ENCODE results near the gene ADCY1.

ADCY1 gene

DNA sequence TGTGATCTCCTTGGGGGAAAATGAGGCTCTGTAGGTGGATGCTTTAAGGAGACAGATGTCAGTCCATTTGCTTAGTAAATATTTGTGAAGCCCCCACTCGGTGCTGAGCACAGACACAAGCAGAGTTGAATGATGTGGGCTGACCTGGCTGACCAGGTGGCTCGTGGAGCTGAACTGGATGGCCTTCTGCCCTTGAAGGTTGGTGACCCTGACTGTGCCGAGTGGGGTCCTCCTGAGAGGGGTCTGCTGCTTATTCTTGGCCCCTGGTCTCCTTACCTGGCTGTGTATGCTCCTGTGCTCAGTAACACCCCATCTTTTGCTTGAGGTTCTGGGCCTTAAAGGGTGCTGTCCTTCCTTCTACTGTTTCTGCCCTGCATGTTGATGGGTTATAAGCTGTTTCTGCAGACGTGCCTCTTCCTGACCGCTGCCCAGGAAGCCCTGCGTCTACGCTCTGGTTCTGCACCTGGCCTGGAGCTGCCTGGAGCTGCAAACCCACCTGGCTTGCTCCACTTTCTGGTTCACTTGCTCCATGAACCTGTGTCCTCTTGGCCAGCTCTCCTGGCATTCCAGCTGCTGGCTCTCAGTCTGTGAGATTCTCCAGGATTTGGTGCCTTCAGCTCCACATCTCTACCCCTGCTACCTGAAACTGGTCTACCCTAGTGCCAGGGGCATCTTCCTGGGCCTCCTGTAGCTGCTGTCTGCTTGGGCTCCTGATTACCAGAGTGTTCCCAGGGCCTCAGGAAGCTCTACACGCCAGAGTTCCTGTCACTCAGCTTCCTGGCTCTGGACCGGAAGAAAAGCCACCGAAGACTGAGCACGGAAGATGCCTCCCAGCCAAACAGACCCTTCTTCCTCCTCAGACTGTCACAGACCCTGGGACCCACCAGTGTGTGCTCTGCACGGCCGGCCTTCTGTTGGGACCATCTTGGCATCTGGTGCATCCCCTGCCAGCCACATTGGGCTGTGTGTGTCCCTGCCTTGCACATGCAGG lies 76.5 kb downstream of the ADCY1 start:
- no peak for DNase-seq (ENCODE audit: low read depth in 2 of 2, low spot score in 1 of 2)

DNA sequence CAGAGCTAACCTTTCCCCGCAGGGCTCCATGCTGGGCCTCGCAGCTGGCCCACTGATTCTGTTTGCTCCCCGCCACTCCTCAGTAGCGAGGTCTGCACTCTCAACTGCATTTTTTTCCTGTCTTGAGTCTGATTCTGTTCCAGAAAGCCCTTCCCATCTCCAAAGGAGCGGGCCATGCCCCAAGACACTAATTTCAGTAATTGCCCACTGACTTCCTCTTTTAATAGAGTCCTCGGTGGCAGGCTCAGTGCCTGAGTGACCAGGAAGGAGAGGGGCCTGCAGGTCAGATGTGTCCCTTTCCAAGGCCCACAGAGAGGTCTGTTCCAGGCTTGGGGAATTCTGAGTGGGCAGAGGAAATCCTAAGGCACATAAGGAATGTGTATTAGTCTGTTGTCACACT lies 77.4 kb downstream of the ADCY1 start:
- no peak for DNase-seq (ENCODE audit: low read depth in 2 of 2, low spot score in 1 of 2)

DNA sequence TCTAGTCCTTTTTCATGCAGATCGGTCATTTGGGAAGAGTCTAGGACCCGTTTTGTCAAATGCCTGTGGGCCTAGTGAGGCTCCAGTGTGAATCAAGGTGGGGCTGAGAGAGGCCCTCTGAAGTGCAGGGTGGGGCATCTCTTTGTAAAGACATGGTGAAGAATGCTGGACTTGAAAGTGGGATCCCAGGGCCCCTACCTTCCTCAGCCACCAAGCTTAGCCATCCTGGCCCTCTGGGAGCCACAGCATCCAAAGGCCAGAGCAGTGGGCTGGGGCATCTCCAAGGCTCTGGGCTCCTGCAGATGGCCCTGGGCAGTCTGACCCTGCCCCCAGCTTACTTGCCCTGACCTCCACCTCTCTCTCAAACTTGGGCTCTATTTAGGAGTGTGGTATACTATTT lies 78.5 kb downstream of the ADCY1 start:
- DNase-seq (ENCODE audit: low read depth in 2 of 2, low spot score in 1 of 2) = no peak

DNA sequence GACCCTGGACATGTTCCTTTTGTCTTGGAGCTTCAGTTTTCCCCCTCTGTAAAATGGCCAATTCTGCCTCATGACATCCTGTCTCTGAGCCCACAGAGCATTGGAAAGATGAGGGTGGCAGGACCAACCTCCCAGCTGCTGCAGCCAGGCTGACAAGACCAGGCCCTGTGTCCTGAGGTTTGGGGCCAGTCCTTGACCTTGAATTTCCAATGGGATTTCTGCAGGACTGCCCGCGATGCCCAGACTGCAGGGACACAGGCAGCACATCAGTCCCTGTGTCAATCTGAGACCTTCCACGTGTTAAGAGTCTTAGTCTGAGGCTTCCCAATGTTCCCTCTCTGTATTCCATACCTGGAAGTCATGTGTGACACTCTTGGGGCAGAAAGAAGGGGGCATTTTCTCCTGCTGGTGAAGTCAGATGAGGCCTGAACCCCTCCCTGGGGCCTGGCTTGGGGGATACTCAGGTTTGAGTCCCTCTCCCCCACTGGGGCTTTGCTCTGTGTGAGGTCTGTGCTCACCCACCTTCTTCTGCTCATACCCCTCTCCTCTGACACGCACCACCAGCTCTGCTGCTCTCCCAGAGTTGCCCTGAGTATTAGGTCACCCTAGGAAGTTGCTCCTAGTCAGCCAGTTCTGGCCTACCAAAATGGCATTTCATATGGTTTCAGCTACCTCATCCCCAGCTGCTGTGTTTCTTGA lies 79.2 kb downstream of the ADCY1 start:
- DNase-seq (ENCODE audit: low read depth in 2 of 2, low spot score in 1 of 2) = no peak

DNA sequence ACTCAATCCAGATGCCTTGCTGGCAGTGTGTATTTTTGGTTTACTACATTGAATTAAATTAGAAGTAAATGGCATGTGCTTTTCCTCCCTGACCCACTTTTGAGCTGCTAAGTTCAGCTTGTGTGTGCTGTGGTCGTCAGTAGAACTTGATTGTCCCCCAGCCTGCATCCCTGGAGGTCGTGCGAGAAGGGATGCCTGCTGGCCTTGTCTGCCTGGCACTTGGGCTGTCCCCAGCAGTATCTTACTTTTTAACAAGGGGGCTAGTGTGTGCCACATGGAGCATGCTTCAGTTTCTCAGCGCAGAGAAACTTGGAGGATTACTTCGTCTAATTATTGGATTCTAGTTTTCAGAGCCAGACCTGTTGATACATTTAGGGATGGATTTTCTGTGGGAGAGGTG lies 80.2 kb downstream of the ADCY1 start:
- no peak for DNase-seq (ENCODE audit: low read depth in 2 of 2, low spot score in 1 of 2)

DNA sequence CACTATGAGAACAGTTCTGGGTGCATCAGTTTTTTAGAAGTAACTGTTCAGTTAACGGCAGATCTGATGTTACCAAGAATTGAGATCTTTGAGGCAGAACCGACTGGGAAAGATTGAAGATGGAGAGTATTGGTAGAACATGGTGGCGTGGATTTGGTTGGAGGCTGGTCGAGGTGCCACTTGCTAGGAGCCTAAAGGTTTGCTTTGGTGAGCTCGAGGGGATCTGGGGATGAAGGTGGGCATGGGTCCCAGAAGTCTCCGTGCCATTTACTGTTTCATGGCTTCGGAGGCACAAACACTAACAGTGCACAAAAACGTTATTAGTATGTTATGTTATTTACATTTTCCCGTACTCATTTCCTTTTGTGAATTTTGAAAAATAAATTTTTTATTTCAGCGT lies 81.4 kb downstream of the ADCY1 start:
- DNase-seq (ENCODE audit: low read depth in 2 of 2, low spot score in 1 of 2) = no peak

DNA sequence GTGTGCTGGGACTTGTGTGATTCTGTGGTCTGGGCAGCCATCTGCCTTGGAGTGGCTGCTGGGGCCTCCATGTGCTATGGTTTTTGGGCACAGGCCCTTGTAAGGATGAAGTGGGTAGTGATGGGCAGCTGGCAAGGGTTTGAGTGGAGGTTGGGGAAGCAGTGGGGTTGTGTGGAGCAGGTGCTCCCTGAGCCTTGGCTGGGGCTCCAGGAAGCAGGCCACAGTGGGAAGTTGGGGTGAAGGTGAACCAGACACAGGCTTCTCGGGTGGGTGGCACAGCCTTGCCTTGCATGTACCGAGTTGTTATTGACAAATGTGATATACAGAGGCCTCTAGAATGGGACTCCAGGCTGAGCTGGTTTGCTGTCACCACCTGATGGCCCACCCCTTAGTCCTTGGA lies 82.3 kb downstream of the ADCY1 start:
- no peak for DNase-seq (ENCODE audit: low read depth in 2 of 2, low spot score in 1 of 2)

DNA sequence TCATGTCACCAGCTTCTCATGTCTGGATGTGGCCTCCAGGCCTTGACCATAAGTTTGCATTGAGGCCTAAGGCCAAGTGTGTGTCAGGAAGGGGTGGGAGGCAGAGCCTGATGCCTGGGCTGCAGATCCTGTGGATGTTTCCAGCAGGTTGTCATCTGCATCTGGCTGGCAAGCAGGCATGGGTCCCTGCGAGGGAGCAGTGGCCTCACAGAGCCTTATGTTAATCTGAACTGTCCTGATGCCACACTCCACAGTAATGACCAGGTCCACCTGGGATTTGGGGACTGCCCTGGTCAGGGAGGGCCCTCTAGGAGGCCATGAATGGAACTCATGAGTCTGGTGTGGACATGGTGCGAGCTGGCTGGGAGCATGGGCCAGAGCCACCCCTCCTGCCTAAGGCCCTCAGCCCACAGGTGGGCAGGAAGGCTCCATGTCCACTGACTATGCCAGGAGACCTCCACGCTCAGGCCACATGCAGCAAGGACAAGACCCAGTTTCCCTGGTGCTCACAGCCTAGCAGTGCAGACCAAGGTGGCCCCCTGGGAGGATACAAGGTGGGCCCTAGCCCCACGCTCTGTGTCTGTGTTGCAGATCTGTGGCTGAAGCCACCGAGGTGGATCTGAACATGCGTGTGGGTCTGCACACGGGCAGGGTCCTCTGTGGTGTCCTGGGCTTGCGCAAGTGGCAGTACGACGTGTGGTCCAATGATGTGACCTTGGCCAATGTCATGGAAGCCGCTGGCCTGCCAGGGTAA lies 83.1 kb downstream of the ADCY1 start:
- no peak for DNase-seq (ENCODE audit: low read depth in 2 of 2, low spot score in 1 of 2)

DNA sequence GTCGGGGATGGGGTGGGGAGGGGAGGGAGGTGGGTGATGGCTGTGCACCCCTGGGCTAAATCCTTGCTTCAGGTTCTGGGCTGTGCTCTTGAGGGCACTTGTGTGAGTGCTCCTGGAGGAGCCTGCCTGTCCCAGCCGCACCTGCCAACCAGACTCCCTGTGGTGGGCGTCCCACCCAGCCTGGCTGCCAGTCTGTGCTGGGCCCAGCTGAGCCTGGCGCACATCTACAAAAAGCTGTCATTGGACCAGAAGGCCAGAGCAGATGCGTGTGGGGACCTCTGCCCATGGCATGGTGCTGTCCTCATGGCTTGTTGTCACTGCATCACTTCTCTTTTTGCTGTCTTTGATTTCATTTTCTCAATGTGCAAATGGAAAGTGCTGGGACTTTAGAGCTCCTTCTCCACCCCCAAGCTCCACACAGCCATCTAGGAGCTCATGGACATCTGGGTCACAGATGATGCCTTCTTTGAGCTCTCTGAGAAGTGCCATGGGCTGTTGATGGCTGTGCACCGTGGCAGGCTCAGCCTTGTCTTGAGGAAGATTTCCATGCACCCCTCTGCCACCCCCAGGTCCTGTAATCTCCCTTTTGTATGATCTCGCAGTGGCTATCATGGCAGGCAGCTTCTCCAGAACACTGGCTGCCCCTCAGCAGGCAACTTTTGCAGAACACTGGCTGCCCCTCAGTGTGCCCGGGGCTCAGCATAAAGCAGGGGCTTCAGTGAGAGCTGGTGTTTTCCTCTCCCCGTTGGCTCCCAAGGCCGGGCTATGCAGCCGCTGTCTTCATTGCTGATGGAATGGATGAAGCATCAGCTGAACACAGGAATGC lies 83.9 kb downstream of the ADCY1 start:
- DNase-seq (ENCODE audit: low read depth in 2 of 2, low spot score in 1 of 2) = no peak

DNA sequence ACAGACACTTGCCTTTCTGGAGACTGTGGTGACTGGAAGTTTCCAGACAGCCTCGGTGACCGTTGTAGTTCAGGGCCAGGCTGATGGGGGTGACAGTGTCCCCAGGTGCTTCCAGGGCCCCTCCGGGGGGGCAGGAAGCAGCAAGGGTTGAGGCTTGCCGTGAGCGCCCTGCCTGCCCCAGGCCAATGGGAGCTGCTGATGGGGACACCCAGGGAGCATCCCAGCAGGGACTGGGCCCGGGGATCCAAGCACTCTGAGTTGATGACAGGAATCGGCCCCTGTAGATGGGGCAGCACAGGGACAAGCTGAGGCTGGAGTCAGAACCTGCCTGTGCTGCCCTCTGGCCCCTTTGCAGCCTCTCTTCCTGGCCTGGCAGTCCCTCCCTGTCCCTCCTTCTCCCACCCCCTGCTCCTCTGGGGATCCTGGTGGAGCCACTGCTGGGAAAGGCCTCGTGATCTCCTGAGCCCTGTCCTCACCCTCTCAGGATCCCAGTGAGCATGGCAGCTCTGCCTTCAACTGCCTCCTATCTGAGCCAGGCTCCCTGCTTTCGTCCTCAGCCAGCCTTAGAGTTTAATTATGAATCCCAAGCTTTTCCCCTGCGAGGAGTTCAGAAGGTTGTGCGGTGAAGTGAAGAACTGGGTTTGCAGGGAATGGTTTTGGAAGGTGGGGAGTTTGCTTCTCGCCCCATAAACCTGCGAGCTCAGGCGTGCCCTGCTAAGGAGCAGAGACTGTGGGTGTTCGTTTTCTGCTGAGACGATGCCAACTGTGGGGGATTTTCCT lies 84.7 kb downstream of the ADCY1 start:
- DNase-seq (ENCODE audit: low read depth in 2 of 2, low spot score in 1 of 2) = no peak

DNA sequence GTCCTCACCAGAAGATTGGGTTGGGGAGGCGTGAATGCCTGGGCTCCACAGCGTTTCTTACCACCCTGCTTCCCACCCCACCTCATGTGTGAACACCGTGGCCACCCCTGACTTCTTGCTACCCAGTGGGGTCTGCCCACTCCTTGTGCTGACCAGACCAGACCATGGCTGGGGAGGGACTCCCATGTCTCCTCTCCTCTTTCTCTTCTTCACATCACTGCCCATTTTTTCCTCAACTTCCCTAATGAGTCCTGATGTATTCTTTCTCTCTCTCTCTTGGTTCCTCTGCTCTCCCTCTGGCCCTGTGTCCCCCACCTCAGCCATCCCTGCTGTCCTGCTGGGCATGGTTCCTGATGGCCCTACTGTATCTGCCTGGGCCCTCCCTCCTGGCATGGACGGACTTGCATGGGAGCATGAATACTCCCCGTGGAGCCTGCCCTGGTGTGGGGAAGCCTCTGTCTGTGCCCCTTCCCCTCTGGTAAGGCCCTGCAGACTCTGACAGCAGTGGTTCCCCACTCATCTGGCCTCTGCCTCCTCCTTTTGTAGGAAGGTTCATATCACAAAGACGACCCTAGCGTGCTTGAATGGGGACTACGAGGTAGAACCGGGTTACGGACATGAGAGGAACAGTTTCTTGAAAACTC lies 85.5 kb downstream of the ADCY1 start:
- no peak for DNase-seq (ENCODE audit: low read depth in 2 of 2, low spot score in 1 of 2)

DNA sequence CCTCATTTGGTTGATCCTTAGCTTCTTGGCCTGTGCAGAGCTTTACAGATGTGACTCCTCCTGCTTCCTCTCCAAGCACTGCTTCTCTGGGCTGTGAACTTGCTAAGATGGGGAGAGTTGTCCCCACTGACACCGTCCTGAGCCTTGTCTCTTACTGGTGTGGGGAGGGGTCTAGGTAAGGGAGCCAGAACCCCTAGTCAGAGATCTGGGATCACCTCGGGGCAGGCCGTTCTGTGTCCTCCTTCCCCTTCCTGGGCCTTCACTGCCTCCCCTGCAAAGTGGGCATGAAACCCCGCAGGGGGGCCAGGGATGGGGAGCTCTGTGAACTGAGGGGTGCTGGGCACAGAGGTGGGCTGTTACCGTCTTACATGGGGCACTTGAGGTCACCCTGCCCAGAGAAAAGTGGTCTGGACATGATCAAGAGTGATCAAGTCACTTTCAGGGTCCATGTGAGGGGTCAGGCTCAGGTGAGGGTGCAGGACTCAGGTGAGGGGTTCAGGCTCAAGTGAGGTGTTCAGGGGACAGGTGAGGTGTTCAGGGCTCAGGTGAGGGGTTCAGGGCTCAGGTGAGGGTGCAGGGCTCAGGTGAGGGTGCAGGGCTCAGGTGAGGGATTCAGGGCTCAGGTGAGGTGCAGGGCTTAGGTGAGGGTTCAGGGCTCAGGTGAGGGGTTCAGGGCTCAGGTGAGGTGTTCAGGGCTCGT lies 86.2 kb downstream of the ADCY1 start:
- no peak for DNase-seq (ENCODE audit: low read depth in 2 of 2, low spot score in 1 of 2)

DNA sequence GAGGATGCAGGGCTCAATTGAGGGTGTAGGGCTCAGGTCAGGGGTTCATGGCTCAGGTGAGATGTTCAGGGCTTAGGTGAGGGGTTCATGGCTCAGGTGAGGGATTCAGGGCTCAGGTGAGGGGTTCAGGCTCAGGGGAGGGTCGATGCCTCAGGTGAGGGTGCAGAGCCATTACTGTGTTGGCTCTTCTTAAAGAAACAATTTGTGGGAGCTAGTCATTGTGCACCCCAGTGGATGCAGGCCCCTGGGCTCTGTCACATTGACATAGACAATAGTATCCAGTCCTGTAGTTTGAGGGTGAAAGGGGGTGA lies 86.7 kb downstream of the ADCY1 start:
- DNase-seq (ENCODE audit: low read depth in 2 of 2, low spot score in 1 of 2) = no peak

DNA sequence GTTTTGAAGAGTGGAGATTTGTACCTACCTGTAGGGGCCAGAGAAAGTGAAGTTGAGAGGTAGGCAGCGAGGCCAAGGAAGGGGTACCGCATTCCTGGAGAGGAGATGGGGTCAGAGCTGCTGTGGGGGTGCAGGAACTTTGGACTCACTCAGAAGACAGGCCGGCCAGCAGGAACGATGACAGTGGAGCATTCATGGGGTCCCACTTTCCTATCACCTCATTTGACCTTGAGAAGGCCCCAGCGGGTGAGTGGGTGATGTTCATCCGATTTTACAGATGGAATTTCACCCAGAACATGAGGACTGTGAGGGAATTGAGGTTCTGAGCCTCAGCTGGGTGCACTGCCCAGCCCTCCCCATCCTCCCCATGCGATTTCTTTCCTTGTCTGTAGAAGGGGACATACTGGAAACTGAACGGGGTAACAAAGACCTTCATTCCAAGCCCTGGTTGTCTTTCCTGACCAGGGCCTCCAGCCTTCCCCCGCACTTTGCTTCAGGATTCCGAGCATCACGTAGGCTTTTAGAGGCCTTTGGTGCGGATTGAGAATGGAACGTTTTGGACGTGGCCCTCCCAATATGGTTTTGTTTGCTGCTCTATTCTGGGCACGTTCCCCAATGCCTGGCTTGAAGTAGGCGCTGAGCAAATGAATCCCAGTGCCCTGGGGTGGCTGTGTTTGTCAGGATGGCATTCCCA lies 87.3 kb downstream of the ADCY1 start:
- DNase-seq (ENCODE audit: low read depth in 2 of 2, low spot score in 1 of 2) = no peak

DNA sequence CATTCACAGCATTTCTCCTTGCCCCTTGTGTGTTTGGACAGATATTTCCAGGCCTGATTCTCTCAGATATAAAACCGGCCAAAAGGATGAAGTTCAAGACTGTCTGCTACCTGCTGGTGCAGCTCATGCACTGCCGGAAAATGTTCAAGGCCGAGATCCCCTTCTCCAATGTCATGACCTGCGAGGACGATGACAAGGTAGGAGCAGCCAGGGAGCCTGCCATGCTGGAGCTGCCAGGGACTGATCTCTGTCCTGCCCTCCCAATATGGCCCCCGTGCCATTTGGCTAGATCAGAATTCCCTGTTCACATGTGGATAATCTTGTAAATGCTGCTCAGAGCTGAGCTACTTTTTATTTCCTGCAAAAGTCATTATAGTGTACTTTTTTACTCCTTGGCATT lies 87.8 kb downstream of the ADCY1 start:
- DNase-seq (ENCODE audit: low read depth in 2 of 2, low spot score in 1 of 2) = no peak

DNA sequence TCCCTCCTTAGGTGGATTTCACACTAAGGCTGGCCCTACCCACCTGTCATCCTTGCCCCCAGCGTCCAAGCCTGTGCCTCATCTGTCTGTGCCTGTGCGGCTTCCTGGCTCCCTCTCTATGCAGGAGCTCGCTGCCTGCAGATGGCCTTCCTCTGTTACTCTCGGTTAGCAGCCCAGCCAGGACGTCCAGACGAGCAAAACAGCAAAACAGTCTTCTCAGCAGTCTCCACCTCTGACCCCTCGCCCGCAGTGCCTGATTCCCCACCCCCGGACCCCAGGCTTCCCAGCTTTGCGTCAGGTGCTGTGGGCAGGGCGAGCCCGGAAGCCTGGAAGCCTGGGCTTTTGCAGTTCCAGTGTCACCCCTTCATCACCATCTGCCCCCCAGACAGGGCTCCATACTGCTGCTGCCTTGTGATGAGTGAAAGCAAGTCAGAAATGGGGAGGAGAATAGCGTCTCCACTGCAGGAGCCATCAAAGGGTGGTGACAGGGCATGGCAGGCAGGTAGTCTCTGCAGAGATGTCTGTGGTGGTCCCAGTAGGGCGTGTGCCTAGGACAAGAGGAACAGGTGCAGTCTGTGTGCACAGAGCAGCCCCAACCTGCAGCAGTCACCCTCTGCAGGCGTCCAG lies 88.5 kb downstream of the ADCY1 start:
- no peak for DNase-seq (ENCODE audit: low read depth in 2 of 2, low spot score in 1 of 2)

DNA sequence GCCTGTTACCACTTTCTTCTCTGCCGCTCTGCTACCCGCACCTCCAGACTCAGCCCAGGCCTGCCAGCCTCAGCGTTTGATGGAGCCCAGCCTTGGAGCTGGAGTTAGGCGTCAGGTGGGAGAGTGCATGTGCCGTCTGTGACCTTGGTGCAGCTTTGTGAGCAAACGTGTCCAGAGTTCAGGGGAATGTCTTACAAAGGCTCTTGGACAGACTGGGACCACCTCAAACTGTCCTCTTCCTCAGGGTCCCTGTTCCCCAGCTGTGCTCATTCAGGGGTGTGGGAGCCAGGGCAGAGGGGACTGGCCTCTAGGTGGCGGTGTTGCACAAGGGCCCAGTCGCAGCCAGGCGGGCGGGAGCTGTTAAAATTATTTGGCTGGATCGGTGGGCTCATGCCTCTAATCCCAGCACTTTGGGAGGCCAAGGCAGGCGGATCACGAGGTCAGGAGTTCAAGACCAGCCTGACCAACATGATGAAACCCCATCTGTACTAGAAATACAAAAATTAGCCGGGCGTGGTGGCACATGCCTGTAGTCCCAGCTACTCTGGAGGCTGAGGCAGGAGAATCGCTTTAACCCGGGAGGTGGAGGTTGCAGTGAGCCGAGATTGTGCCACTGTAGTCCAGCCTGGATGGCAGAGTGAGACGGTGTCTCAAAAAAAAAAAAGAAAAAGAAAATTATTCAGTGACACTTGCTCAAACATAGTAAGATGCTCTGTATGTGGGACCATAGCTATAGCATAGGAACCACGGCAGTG lies 89.2 kb downstream of the ADCY1 start:
- DNase-seq (ENCODE audit: low read depth in 2 of 2, low spot score in 1 of 2) = no peak
